ENCODE data around the gene ETV6.

Gene ETV6

GRCh38 chr12:11696084-11696483 is 46.6 kb downstream of the ETV6 start:
- ATAC-seq, result no peak

- no peak for ATAC-seq
Measured at GRCh38 chr12:11697131-11697530, 47.7 kb downstream of the ETV6 start.

GRCh38 chr12:11697670-11698387 is 48.4 kb downstream of the ETV6 start:
- ATAC-seq, result no peak

- ATAC-seq, result no peak
Measured at GRCh38 chr12:11698729-11699128, 49.3 kb downstream of the ETV6 start.

GRCh38 chr12:11701433-11701832 is 52.0 kb downstream of the ETV6 start:
- no peak for ATAC-seq

- ATAC-seq, result peak; percentile 81 to 87
Measured at GRCh38 chr12:11702959-11703358, 53.5 kb downstream of the ETV6 start.

- ATAC-seq, result peak; percentile 30 to 49
Measured at GRCh38 chr12:11703378-11703777, 53.9 kb downstream of the ETV6 start.

- no peak for ATAC-seq
Measured at GRCh38 chr12:11704089-11704488, 54.6 kb downstream of the ETV6 start.

- ATAC-seq, result no peak
Measured at GRCh38 chr12:11705010-11705409, 55.5 kb downstream of the ETV6 start.

- ATAC-seq, result no peak
Measured at GRCh38 chr12:11706509-11707379, 57.3 kb downstream of the ETV6 start.

GRCh38 chr12:11707535-11707934 is 58.1 kb downstream of the ETV6 start:
- ATAC-seq, result no peak

GRCh38 chr12:11709513-11709912 is 60.0 kb downstream of the ETV6 start:
- no peak for ATAC-seq

GRCh38 chr12:11710431-11710830 is 61.0 kb downstream of the ETV6 start:
- ATAC-seq, result no peak

- no peak for ATAC-seq
Measured at GRCh38 chr12:11710906-11711305, 61.4 kb downstream of the ETV6 start.

- no peak for ATAC-seq
Measured at GRCh38 chr12:11711651-11712327, 62.3 kb downstream of the ETV6 start.

- no peak for ATAC-seq
Measured at GRCh38 chr12:11712491-11712890, 63.0 kb downstream of the ETV6 start.

- ATAC-seq, result peak in 1 of 2 donors; percentile 58
Measured at GRCh38 chr12:11713202-11713601, 63.7 kb downstream of the ETV6 start.

GRCh38 chr12:11714626-11715025 is 65.2 kb downstream of the ETV6 start:
- no peak for ATAC-seq

GRCh38 chr12:11715621-11716020 is 66.1 kb downstream of the ETV6 start:
- no peak for ATAC-seq

GRCh38 chr12:11716794-11717518 is 67.5 kb downstream of the ETV6 start:
- no peak for ATAC-seq

GRCh38 chr12:11717519-11717961 is 68.1 kb downstream of the ETV6 start:
- ATAC-seq, result no peak

- no peak for ATAC-seq
Measured at GRCh38 chr12:11718105-11718504, 68.6 kb downstream of the ETV6 start.

GRCh38 chr12:11718768-11719253 is 69.3 kb downstream of the ETV6 start:
- ATAC-seq, result no peak
